GM08714 (cell line): Measurements from ENCODE around the gene G6PC3.
"Not testable (repeated sequence)": the region's sequence is repeated elsewhere in the genome, so short reads cannot be mapped to it uniquely, and the experiment has no call there.

Experiments
- H3K4me3 ChIP-seq: fragments of 200-500 bp; sonication (Bioruptor generic); 2 replicates; pipeline ENCODE4 v1.5.1; 2014; ENCODE audit warnings: mild to moderate bottlenecking, low read length, inconsistent platforms
- ZNF274 ChIP-seq: IDR thresholded peaks from 2 replicates; pipeline ENCODE4 v1.6.1; 2012; ENCODE audit warnings: mild to moderate bottlenecking, low read depth, low read length

The G6PC3 gene

GRCh38 chr17:44044071-44044470, 26.5 kb upstream of the G6PC3 start:
- no peak for TF ChIP-seq ZNF274
- H3K4me3 ChIP-seq: no peak overlapping the region

- TF ChIP-seq ZNF274: no peak
- no peak overlapping the region for H3K4me3 ChIP-seq
These were observed 25.0 kb upstream of the G6PC3 start for GRCh38 chr17:44045486-44045885.

GRCh38 chr17:44046893-44047292, 23.6 kb upstream of the G6PC3 start:
- H3K4me3 ChIP-seq: not testable (repeated sequence)

GRCh38 chr17:44049294-44050060, 21.1 kb upstream of the G6PC3 start:
- no peak overlapping the region for H3K4me3 ChIP-seq
- no peak for TF ChIP-seq ZNF274

GRCh38 chr17:44053125-44053872, 17.2 kb upstream of the G6PC3 start:
- no peak overlapping the region for H3K4me3 ChIP-seq
- no peak for TF ChIP-seq ZNF274

GRCh38 chr17:44059101-44059892, 11.2 kb upstream of the G6PC3 start:
- H3K4me3 ChIP-seq: no peak overlapping the region
- TF ChIP-seq ZNF274: no peak

- no peak for TF ChIP-seq ZNF274
- no peak overlapping the region for H3K4me3 ChIP-seq
These were observed 9.1 kb upstream of the G6PC3 start for GRCh38 chr17:44061446-44061845.

- no peak for TF ChIP-seq ZNF274
- no peak overlapping the region for H3K4me3 ChIP-seq
These were observed 7.7 kb upstream of the G6PC3 start for GRCh38 chr17:44062871-44063270.

- H3K4me3 ChIP-seq: no peak overlapping the region
- no peak for TF ChIP-seq ZNF274
These were observed 6.6 kb upstream of the G6PC3 start for GRCh38 chr17:44063704-44064639.

GRCh38 chr17:44065668-44066203, 4.8 kb upstream of the G6PC3 start:
- TF ChIP-seq ZNF274: no peak

GRCh38 chr17:44066204-44066930, 4.2 kb upstream of the G6PC3 start, which contains the start of gene LSM12:
Gene LSM12, minus strand, starts transcription at chr17:44066671. Its CDS starts 84 bp downstream, at chr17:44066587.
- peak within 1 kb of the TSS; percentile 97 for H3K4me3 ChIP-seq
- TF ChIP-seq ZNF274: no peak

More at GRCh38 chr17:44065668-44066203, 4.8 kb upstream of the G6PC3 start:
- H3K4me3 ChIP-seq: peak overlapping the region; percentile 97

- no peak for TF ChIP-seq ZNF274
- no peak overlapping the region for H3K4me3 ChIP-seq
These were observed 3.0 kb upstream of the G6PC3 start for GRCh38 chr17:44067545-44067940.
